Left ventricle myocardium inferior (tissue), 1 donor: Measurements from ENCODE around the gene ZNF865. TPM values are rescaled to one million over a fixed set of nuclear protein-coding genes. Genes with fewer than 3 reads are reported as not detected.

ENCODE experiments used
- DNase-seq: peaks from one replicate; pipeline ENCODE4 v3.0.0-alpha.2; 2020
- H3K27ac ChIP-seq: fragments of 200-600 bp; replicated peaks from 2 replicates; pipeline ENCODE4 v1.8.0; 2021
- H3K27me3 ChIP-seq: fragments of 200-600 bp; 2 replicates; pipeline ENCODE4 v1.8.0; 2021; ENCODE audit warnings: low read depth
- H3K36me3 ChIP-seq: fragments of 200-600 bp; 2 replicates; pipeline ENCODE4 v1.8.0; 2021
- H3K4me1 ChIP-seq: fragments of 200-600 bp; 2 replicates; pipeline ENCODE4 v1.8.0; 2021
- H3K4me3 ChIP-seq: fragments of 200-600 bp; 2 replicates; pipeline ENCODE4 v1.8.0; 2021; ENCODE audit warnings: mild to moderate bottlenecking, moderate library complexity
- H3K9me3 ChIP-seq: fragments of 200-600 bp; replicated peaks from 2 replicates; pipeline ENCODE4 v1.8.0; 2021
- CTCF ChIP-seq: fragments of 200-600 bp; IDR thresholded peaks from 2 replicates; pipeline ENCODE4 v1.8.0; 2021; ENCODE audit warnings: antibody characterized with exemption, mild to moderate bottlenecking, borderline replicate concordance
- intact Hi-C: fragments of 100-400 bp; cut with micrococcal nuclease; formaldehyde crosslinking; loops from one replicate; pipeline ENCODE4 v1.11.0; 2022
- total RNA-seq: library from RNA; stranded (reverse); fragmentation: NEBNext Ultra II Directional; extraction: Animal tissue kit (Norgen Biotek cat#: 25700); gene quantifications from one replicate; pipeline ENCODE4 v1.2.1, GENCODE V29; 2021
- donor health status: DM: no; HTN: yes; CAD: no; lungs with severe emphysema.

Gene ZNF865
- total RNA-seq, 1 donor from 2014 or later = 17.0 TPM

GRCh38 chr19:55654868-55655647, 49.6 kb downstream of the ZNF865 start, which contains the start of gene U2AF2:
Gene U2AF2 (plus strand): TSS chr19:55655035. CDS start chr19:55655105, 70 bp downstream.
- DNase-seq = peak; percentile 95
- Histone ChIP-seq H3K9me3 (no peaks in the 10 kb centered on the region), H3K4me3 (peak within 1 kb of the TSS; percentile 88), H3K27me3 (no peaks in the 10 kb centered on the region), H3K4me1 (peaks cover 61% of the 10 kb centered on the region), H3K36me3 (peaks cover 18% of the 10 kb centered on the region), H3K27ac (peak within 1 kb of the TSS; percentile 98)
- no peak for TF ChIP-seq CTCF
- intact Hi-C loops = no loop called here

DNA sequence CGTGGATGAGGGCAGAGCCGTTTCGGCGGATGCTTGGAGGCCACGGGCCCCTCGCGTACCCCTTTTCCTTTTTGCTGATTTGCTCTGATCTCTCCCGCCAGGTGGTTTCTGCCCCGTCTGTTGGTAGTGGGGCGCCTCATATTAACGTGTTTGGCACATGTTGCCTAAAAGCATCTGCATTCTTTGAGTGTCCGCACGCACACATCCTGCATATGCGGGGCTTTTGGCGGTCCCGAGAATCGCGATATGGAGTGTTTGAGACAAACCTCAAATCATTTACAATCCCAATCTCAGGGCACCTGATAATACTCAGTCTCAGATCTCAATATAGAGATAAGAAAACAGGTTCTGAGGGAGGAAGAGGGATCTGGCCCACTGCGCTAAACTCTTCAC, 50.2 kb downstream of the ZNF865 start:
- intact Hi-C loops = no loop called here
- Histone ChIP-seq H3K9me3 (no peaks in the 10 kb centered on the region), H3K27ac (peak overlapping the region; percentile 98), H3K4me1 (peaks cover 66% of the 10 kb centered on the region), H3K4me3 (peak overlapping the region; percentile 88), H3K27me3 (no peaks in the 10 kb centered on the region), H3K36me3 (peaks cover 24% of the 10 kb centered on the region)
- no peak for DNase-seq
- TF ChIP-seq CTCF = no peak

GRCh38 chr19:55656552-55656951, 51.1 kb downstream of the ZNF865 start:
- intact Hi-C loops = no loop called here
- no peaks in the 10 kb centered on the region for H3K27me3 ChIP-seq
- H3K27ac ChIP-seq = no peak overlapping the region
- no peak for DNase-seq
- H3K9me3 ChIP-seq = no peaks in the 10 kb centered on the region
- no peak for TF ChIP-seq CTCF
- peaks cover 29% of the 10 kb centered on the region for H3K36me3 ChIP-seq
- peak overlapping the region; percentile 88 for H3K4me3 ChIP-seq
- H3K4me1 ChIP-seq = peaks cover 66% of the 10 kb centered on the region

DNA sequence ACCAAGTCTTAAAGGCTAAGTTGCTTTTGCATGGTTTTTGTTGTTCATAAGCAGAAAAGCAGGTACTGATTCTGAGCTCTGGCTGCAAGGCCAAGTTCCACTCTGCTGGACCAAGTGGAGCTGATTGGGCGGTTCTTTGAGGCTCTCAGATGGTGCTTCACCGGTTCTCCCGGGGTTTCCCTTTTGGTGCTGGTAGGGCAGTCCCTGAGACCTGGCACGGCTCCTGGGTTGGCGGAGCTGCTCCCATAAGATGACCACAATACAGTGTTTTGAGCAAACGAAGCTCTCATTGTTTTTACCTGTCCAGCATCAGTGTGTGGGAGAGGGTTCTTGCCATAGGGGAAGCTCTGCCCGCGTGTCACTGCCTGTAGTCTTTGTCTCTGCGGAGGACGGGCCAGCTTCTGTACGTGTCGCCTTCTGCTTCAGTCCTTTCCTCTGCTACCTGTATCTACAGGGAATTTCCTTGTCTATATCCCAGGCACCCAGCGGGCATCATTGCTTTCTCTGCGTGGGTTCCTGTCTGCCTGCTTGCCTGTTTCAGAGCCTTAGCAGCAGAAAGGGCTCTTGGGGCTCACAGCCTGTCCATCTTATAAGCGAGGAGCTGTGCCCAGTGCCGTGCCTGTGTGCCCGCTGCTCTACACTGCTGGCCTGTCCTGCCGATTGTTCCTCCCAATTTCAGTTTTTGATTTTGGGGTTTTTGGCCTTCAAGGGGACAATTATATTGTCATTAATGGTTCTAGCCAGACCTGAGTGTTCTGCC, 51.7 kb downstream of the ZNF865 start:
- TF ChIP-seq CTCF = no peak
- H3K4me1 ChIP-seq = peaks cover 66% of the 10 kb centered on the region
- no peaks in the 10 kb centered on the region for H3K9me3 ChIP-seq
- DNase-seq = no peak
- intact Hi-C loops = no loop called here
- H3K27ac ChIP-seq = no peak overlapping the region
- peak overlapping the region; percentile 88 for H3K4me3 ChIP-seq
- peaks cover 35% of the 10 kb centered on the region for H3K36me3 ChIP-seq
- no peaks in the 10 kb centered on the region for H3K27me3 ChIP-seq

- intact Hi-C loops = no loop called here
- peaks cover 48% of the 10 kb centered on the region for H3K36me3 ChIP-seq
Measured at GRCh38 chr19:55658846-55659459, 53.5 kb downstream of the ZNF865 start.

More at GRCh38 chr19:55658846-55659459, 53.5 kb downstream of the ZNF865 start:
- DNase-seq = no peak
- no peak for TF ChIP-seq CTCF
- Histone ChIP-seq H3K4me1 (peaks cover 57% of the 10 kb centered on the region), H3K27ac (no peak overlapping the region), H3K27me3 (no peaks in the 10 kb centered on the region), H3K4me3 (peak overlapping the region; percentile 8), H3K9me3 (no peaks in the 10 kb centered on the region)
